ENCODE measurements around the gene SYT2. TPM values are rescaled to one million over a fixed set of nuclear protein-coding genes. Genes with fewer than 3 reads are reported as not detected.

Gene SYT2
- total and polyA plus RNA-seq, 4 donors: 0.03 to 0.09 (median 0.05) TPM; not detected in 1

DNA sequence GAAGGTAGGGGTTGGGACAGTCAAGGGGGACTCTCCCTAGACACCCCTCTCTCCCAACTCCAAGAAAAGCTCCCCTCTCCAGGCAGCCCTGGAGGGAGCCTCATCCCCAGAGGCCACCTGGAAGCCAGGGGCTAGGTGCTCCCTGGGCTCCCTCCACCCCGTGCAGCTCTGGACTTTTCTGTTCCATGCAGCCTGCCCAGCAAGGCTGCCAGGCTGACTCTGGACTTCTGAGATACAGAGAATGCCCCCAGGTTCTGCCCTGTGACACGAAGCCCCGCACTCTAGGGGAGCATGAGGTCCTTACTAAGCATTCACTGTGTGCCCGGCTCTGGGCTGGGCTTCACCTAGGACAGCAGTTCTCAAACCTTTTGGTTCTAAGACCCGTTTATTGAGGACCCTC lies 10.2 kb downstream of the SYT2 start:
- ATAC-seq (ENCODE audit: low FRiP score): no peak
- Histone ChIP-seq H3K27me3 (ENCODE audit: control insufficient read depth in 1 of 2, insufficient read depth in 2 of 2, low read length in 1 of 2) (no peaks in the 10 kb centered on the region), H3K4me1 (ENCODE audit: control insufficient read depth in 1 of 2, insufficient read depth in 2 of 2, low read length in 2 of 2) (no peaks in the 10 kb centered on the region), H3K4me3 (ENCODE audit: low read length in 2 of 2) (no peak overlapping the region), H3K36me3 (ENCODE audit: control insufficient read depth in 1 of 2, insufficient read depth in 2 of 2, low read length in 1 of 2) (no peaks in the 10 kb centered on the region), H3K9me3 (ENCODE audit: control insufficient read depth, low read length) (no peaks in the 10 kb centered on the region), H3K27ac (ENCODE audit: low read depth in 1 of 2, low read length in 2 of 2) (no peak overlapping the region)
- WGBS, 2 donors: 67 to 72% methylated on average over 5 of the region's 5 CpGs
- peak in 1 of 2 donors; percentile 51 for DNase-seq
- intact Hi-C loops (cut with DNase I): no loop called here

DNA sequence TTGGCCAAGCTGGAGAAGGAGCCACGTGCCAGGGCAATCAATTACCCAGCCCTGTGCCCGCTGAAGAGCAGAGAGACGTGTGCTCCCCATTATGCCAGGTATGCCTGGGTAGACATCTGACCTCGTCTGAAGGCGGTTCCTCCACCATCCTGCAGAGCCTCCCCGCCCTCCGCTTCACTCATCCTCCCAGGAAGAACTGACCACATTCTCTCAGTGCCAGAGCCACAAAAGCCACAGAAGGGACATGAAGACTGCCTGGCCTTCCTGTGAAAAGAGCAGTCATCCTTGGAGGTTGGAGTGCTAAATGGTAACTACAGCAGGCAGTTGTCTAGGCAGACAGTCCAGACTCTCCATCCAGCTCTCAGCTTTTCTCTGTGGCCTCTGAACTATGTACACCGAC lies 12.0 kb downstream of the SYT2 start:
- Histone ChIP-seq H3K4me3 (ENCODE audit: low read length in 2 of 2) (no peak overlapping the region), H3K27me3 (ENCODE audit: control insufficient read depth in 1 of 2, insufficient read depth in 2 of 2, low read length in 1 of 2) (no peaks in the 10 kb centered on the region), H3K36me3 (ENCODE audit: control insufficient read depth in 1 of 2, insufficient read depth in 2 of 2, low read length in 1 of 2) (no peaks in the 10 kb centered on the region), H3K27ac (ENCODE audit: low read depth in 1 of 2, low read length in 2 of 2) (no peak overlapping the region), H3K9me3 (ENCODE audit: control insufficient read depth, low read length) (no peaks in the 10 kb centered on the region), H3K4me1 (ENCODE audit: control insufficient read depth in 1 of 2, insufficient read depth in 2 of 2, low read length in 2 of 2) (no peaks in the 10 kb centered on the region)
- intact Hi-C loops (cut with DNase I): no loop called here
- DNase-seq: no peak
- 72 to 76% methylated on average over 8 of the region's 8 CpGs for WGBS, 2 donors
- ATAC-seq (ENCODE audit: low FRiP score): no peak

DNA sequence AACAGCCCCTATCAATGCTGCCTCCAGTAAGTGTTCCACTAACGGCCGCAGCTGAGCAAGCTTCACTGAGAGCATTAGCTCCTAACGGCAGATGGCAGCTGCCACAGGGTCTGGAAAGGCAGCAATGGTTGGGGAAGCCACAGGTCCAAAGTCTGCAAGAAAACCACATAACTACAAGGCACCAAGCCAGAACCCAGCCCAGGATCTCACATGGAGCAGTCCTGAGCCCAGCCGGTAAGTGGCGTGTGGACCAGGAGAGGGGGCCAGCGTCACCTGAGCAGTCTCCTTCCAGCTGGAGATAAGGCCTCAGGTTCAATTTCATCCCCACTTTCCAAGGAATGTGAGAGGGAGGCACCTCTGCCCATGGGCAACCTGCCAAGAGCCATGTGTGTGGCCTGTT lies 13.2 kb downstream of the SYT2 start:
- Histone ChIP-seq H3K27ac (ENCODE audit: low read depth in 1 of 2, low read length in 2 of 2) (no peak overlapping the region), H3K9me3 (ENCODE audit: control insufficient read depth, low read length) (no peaks in the 10 kb centered on the region), H3K27me3 (ENCODE audit: control insufficient read depth in 1 of 2, insufficient read depth in 2 of 2, low read length in 1 of 2) (no peaks in the 10 kb centered on the region), H3K4me1 (ENCODE audit: control insufficient read depth in 1 of 2, insufficient read depth in 2 of 2, low read length in 2 of 2) (no peaks in the 10 kb centered on the region), H3K36me3 (ENCODE audit: control insufficient read depth in 1 of 2, insufficient read depth in 2 of 2, low read length in 1 of 2) (no peaks in the 10 kb centered on the region), H3K4me3 (ENCODE audit: low read length in 2 of 2) (no peak overlapping the region)
- ATAC-seq (ENCODE audit: low FRiP score): no peak
- DNase-seq: peak in 1 of 2 donors; percentile 52
- 66 to 67% methylated on average over 6 of the region's 6 CpGs for WGBS, 2 donors
- intact Hi-C loops (cut with DNase I): no loop called here

DNA sequence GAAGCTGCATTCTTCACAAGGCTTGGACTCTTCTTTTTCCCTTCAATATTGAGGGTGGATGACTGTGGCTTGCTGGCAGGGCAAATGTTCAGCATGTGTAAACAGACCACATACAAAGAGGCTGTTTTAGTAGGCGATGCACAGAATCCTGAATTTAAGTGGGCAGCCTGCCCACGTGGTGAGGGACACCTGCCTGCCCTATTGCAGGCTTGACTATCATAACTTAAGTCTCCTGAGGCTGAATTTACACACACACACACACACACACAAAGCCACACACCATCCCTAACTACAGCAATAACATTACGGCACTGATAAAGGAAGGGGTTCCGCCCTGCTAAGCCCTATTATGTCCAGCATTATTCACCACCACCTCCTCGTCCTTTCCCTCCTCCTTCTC lies 15.9 kb downstream of the SYT2 start:
- intact Hi-C loops (cut with DNase I): no loop called here
- no peak overlapping the region for H3K27ac ChIP-seq (ENCODE audit: low read depth in 1 of 2, low read length in 2 of 2)
- ATAC-seq (ENCODE audit: low FRiP score) (no peak), DNase-seq (peak in 1 of 2 donors; percentile 2)
- no peak overlapping the region for H3K4me3 ChIP-seq (ENCODE audit: low read length in 2 of 2)
- peaks cover 0 to 2% of the 10 kb centered on the region in 2 donors for H3K27me3 ChIP-seq (ENCODE audit: control insufficient read depth in 1 of 2, insufficient read depth in 2 of 2, low read length in 1 of 2)
- WGBS, 2 donors: 64 to 71% methylated on average over 5 of the region's 5 CpGs
- no peaks in the 10 kb centered on the region for H3K36me3 ChIP-seq (ENCODE audit: control insufficient read depth in 1 of 2, insufficient read depth in 2 of 2, low read length in 1 of 2)
- no peaks in the 10 kb centered on the region for H3K9me3 ChIP-seq (ENCODE audit: control insufficient read depth, low read length)
- H3K4me1 ChIP-seq (ENCODE audit: control insufficient read depth in 1 of 2, insufficient read depth in 2 of 2, low read length in 2 of 2): no peaks in the 10 kb centered on the region

DNA sequence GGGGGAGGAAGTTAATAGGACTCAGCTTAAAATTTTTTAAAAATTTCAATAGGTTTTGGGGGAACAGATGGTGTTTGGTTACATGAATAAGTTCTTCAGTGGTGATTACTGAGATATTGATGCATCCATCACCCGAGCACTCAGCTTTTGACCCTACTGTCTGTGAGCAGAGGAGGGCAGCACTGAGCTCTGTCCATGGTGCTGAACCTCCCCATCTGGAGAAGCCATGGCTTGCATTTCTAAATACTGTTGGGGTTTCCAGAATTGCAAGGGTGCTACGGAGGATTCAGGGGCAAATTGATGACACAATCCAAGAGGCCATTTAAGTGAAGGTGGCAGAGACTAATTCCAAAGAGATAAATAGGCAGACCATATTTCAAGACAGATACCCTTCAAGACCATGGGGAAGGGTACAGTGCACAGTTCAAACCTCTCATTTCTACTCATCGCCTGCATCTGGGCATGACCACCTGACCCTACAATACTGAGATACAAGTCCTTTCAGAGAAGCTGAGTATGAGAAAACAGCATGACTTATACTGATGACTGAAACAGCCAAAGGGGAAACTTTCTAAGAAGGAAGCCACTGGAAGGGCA lies 17.2 kb downstream of the SYT2 start:
- DNase-seq (peak; percentile 75 to 83), ATAC-seq (ENCODE audit: low FRiP score) (peak; percentile 68)
- intact Hi-C loops (cut with DNase I): no loop called here
- Histone ChIP-seq H3K4me3 (ENCODE audit: low read length in 2 of 2) (no peak overlapping the region), H3K27me3 (ENCODE audit: control insufficient read depth in 1 of 2, insufficient read depth in 2 of 2, low read length in 1 of 2) (peaks cover 0 to 2% of the 10 kb centered on the region in 2 donors), H3K4me1 (ENCODE audit: control insufficient read depth in 1 of 2, insufficient read depth in 2 of 2, low read length in 2 of 2) (no peaks in the 10 kb centered on the region), H3K36me3 (ENCODE audit: control insufficient read depth in 1 of 2, insufficient read depth in 2 of 2, low read length in 1 of 2) (no peaks in the 10 kb centered on the region), H3K9me3 (ENCODE audit: control insufficient read depth, low read length) (no peaks in the 10 kb centered on the region), H3K27ac (ENCODE audit: low read depth in 1 of 2, low read length in 2 of 2) (no peak overlapping the region)
- 32 to 33% methylated on average over 3 of the region's 3 CpGs for WGBS, 2 donors

DNA sequence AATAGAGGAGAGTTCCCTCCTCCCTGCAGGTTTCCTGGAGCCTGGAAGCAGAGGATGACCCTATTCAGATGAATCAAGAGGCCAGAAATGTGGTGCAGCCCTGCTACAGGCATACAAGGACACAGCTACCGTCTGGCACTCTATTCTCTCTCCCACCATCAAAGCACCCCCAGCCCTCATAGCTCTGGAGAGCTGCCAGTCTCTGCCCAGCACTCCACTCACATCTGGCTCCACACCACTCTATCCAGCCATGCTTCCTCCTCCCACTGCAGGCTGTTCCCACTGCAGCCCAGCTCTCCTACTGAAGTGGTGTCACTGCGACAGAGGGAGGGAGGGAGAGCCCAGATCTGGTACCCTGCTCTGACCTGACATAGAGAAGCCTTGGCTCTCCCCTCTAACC lies 18.4 kb downstream of the SYT2 start:
- peaks cover 0 to 2% of the 10 kb centered on the region in 2 donors for H3K27me3 ChIP-seq (ENCODE audit: control insufficient read depth in 1 of 2, insufficient read depth in 2 of 2, low read length in 1 of 2)
- ATAC-seq (ENCODE audit: low FRiP score): no peak
- no peaks in the 10 kb centered on the region for H3K36me3 ChIP-seq (ENCODE audit: control insufficient read depth in 1 of 2, insufficient read depth in 2 of 2, low read length in 1 of 2)
- no peak for DNase-seq
- intact Hi-C loops (cut with DNase I): no loop called here
- no peak overlapping the region for H3K4me3 ChIP-seq (ENCODE audit: low read length in 2 of 2)
- 27 to 54% methylated on average over 1 to 2 of the region's 2 CpGs for WGBS, 2 donors
- H3K9me3 ChIP-seq (ENCODE audit: control insufficient read depth, low read length): no peaks in the 10 kb centered on the region
- H3K4me1 ChIP-seq (ENCODE audit: control insufficient read depth in 1 of 2, insufficient read depth in 2 of 2, low read length in 2 of 2): no peaks in the 10 kb centered on the region
- H3K27ac ChIP-seq (ENCODE audit: low read depth in 1 of 2, low read length in 2 of 2): no peak overlapping the region

DNA sequence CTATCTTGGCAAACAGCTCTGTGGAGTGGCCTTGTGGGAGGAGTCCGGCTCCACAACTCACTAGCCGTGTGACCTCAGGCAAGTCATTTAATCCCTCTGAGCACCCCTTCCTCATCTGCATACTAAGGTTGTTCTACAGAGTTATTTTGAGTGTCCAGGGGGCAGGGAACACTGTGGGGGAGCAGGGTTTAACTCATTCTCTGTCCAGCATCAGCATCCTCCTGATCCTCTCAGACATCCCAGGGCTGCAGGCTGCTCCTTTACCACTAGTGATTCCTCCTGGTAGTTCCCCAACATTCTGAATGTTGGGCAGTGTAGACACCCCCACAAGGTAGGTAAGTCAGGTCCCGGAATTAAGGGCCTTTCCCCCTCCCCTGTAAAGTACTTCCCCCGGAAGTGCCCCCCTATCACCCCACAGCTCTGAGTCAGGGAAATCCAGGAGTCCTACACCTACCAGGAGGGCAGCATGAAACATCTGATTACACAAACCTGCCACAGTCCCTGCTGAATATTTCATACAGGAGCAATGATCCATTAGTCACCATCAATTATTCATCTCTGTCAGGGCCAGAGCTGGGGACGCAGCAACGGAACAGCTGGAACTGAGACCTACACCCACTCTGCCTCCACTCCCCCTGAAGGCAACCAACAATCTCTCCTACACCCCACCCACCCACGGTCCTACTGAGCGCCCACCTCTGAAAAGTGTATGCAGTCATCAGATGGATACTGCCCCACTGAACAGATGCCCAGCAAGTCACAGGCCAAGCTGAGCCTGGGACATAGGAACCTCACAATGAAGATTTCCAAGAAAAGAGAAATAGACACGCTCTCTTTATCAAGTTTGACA lies 20.5 kb downstream of the SYT2 start:
- no peak for DNase-seq
- ATAC-seq (ENCODE audit: low FRiP score): no peak
- no peaks in the 10 kb centered on the region for H3K36me3 ChIP-seq (ENCODE audit: control insufficient read depth in 1 of 2, insufficient read depth in 2 of 2, low read length in 1 of 2)
- no peaks in the 10 kb centered on the region for H3K4me1 ChIP-seq (ENCODE audit: control insufficient read depth in 1 of 2, insufficient read depth in 2 of 2, low read length in 2 of 2)
- H3K4me3 ChIP-seq (ENCODE audit: low read length in 2 of 2): no peak overlapping the region
- H3K27me3 ChIP-seq (ENCODE audit: control insufficient read depth in 1 of 2, insufficient read depth in 2 of 2, low read length in 1 of 2): peaks cover 0 to 2% of the 10 kb centered on the region in 2 donors
- H3K27ac ChIP-seq (ENCODE audit: low read depth in 1 of 2, low read length in 2 of 2): no peak overlapping the region
- intact Hi-C loops (cut with DNase I): no loop called here
- no peaks in the 10 kb centered on the region for H3K9me3 ChIP-seq (ENCODE audit: control insufficient read depth, low read length)
- 63 to 65% methylated on average over 9 of the region's 9 CpGs for WGBS, 2 donors

DNA sequence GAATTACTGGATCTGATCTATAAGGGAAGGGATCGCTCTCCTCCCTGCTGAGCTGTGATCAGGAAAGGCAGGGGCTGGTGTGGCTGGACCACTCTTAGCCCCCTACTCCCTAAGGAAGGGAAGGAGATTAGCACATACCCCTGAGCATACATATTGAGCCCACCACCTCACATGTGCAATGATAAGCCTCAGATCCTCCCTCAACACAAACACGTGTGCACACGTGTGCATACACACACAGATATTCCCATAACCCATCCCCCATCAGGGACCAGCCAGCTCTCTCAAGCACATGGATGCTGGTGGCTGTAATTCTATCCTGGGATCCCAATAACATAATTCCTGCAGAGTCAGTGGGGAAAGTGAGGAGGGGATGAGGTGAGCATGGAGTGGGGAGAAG lies 21.2 kb downstream of the SYT2 start:
- 60 to 76% methylated on average over 3 of the region's 3 CpGs for WGBS, 2 donors
- H3K27me3 ChIP-seq (ENCODE audit: control insufficient read depth in 1 of 2, insufficient read depth in 2 of 2, low read length in 1 of 2): peaks cover 0 to 2% of the 10 kb centered on the region in 2 donors
- no peaks in the 10 kb centered on the region for H3K36me3 ChIP-seq (ENCODE audit: control insufficient read depth in 1 of 2, insufficient read depth in 2 of 2, low read length in 1 of 2)
- ATAC-seq (ENCODE audit: low FRiP score) (no peak), DNase-seq (no peak)
- intact Hi-C loops (cut with DNase I): no loop called here
- no peaks in the 10 kb centered on the region for H3K4me1 ChIP-seq (ENCODE audit: control insufficient read depth in 1 of 2, insufficient read depth in 2 of 2, low read length in 2 of 2)
- H3K9me3 ChIP-seq (ENCODE audit: control insufficient read depth, low read length): no peaks in the 10 kb centered on the region
- H3K27ac ChIP-seq (ENCODE audit: low read depth in 1 of 2, low read length in 2 of 2): no peak overlapping the region
- no peak overlapping the region for H3K4me3 ChIP-seq (ENCODE audit: low read length in 2 of 2)

DNA sequence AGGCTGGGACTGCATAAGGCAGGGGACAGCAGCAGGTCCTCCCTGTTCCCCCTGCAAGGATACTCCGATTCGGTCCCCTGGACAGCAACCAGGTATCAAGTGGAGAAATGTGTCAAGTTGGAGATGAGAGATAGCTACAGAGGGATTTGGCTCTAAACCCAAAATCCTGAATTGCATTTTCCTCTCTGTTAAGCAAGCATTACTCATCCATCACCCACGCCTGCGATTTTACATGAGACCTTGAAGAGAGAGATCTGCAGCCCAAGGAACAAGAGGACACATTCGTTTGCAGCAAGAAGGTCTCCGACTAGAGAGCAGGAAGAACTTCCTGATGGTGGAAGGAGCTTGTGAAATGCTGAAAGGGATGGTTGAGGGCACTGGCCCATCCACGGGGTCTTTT lies 21.9 kb downstream of the SYT2 start:
- H3K9me3 ChIP-seq (ENCODE audit: control insufficient read depth, low read length): no peaks in the 10 kb centered on the region
- intact Hi-C loops (cut with DNase I): no loop called here
- no peak overlapping the region for H3K27ac ChIP-seq (ENCODE audit: low read depth in 1 of 2, low read length in 2 of 2)
- no peaks in the 10 kb centered on the region for H3K36me3 ChIP-seq (ENCODE audit: control insufficient read depth in 1 of 2, insufficient read depth in 2 of 2, low read length in 1 of 2)
- H3K27me3 ChIP-seq (ENCODE audit: control insufficient read depth in 1 of 2, insufficient read depth in 2 of 2, low read length in 1 of 2): peaks cover 0 to 2% of the 10 kb centered on the region in 2 donors
- no peak for DNase-seq
- H3K4me1 ChIP-seq (ENCODE audit: control insufficient read depth in 1 of 2, insufficient read depth in 2 of 2, low read length in 2 of 2): no peaks in the 10 kb centered on the region
- 71 to 76% methylated on average over 7 of the region's 7 CpGs for WGBS, 2 donors
- ATAC-seq (ENCODE audit: low FRiP score): no peak
- H3K4me3 ChIP-seq (ENCODE audit: low read length in 2 of 2): no peak overlapping the region
